ENCODE data around the gene SH3YL1. TPM values are rescaled to one million over a fixed set of nuclear protein-coding genes. Genes with fewer than 3 reads are reported as not detected.

Gene SH3YL1
- total and polyA plus RNA-seq, 4 experiments from 2014 or later: 38.0 to 71.4 (median 55.4) TPM

- intact Hi-C loops (cut with micrococcal nuclease): no loop called here
- no peaks in the 10 kb centered on the region for H3K9me3 ChIP-seq (ENCODE audit: control insufficient read depth in 1 of 2, low read length in 2 of 2)
- POLR2A ChIA-PET (ENCODE audit: partially characterized antibody): no interaction called here
- Mint-ChIP-seq H3K27ac (peak overlapping the region in 2 of 7 donors; percentile 22 to 61), H3K4me1 (peaks cover 17 to 25% (median 23%) of the 10 kb centered on the region in 4 donors), H3K9me3 (no peaks in the 10 kb centered on the region), H3K36me3 (peaks cover 63 to 84% of the 10 kb centered on the region in 2 donors), H3K27me3 (no peaks in the 10 kb centered on the region), H3K4me3 (peak overlapping the region in 1 of 8 donors; percentile 20)
- H3K36me3 ChIP-seq (ENCODE audit: insufficient read depth, low read length): peaks cover 65% of the 10 kb centered on the region
- no peak overlapping the region for H3K27ac ChIP-seq (ENCODE audit: low read depth, low read length)
- no peak for DNase-seq
- H3K4me3 ChIP-seq (ENCODE audit: low read length in 2 of 2): no peak overlapping the region
- no peaks in the 10 kb centered on the region for H3K27me3 ChIP-seq (ENCODE audit: insufficient read depth, low read length)
- CTCF ChIA-PET (ENCODE audit: partially characterized antibody): interaction anchor here (1.0 to 1.5 kb wide), 2 partner anchors 16 to 23 kb away, joined by 3 to 6 read pairs; no protein-coding TSS in a partner anchor
- H3K4me1 ChIP-seq (ENCODE audit: insufficient read depth, low read length): no peaks in the 10 kb centered on the region
These were observed 10.7 kb upstream of the SH3YL1 start for GRCh38 chr2:274503-274902.

- H3K27me3 ChIP-seq (ENCODE audit: insufficient read depth, low read length): no peaks in the 10 kb centered on the region
- no peaks in the 10 kb centered on the region for H3K9me3 ChIP-seq (ENCODE audit: control insufficient read depth in 1 of 2, low read length in 2 of 2)
- ChIA-PET CTCF (ENCODE audit: partially characterized antibody) (no interaction called here), POLR2A (ENCODE audit: partially characterized antibody) (no interaction called here)
- no peaks in the 10 kb centered on the region for H3K9me3 Mint-ChIP-seq
- DNase-seq: no peak
- H3K4me1 ChIP-seq (ENCODE audit: insufficient read depth, low read length): peaks cover 1% of the 10 kb centered on the region
- intact Hi-C loops (cut with micrococcal nuclease): no loop called here
- peaks cover 52 to 77% of the 10 kb centered on the region in 2 donors for H3K36me3 Mint-ChIP-seq
- H3K27ac ChIP-seq (ENCODE audit: low read depth, low read length): no peak overlapping the region
- peaks cover 18 to 36% (median 30%) of the 10 kb centered on the region in 4 donors for H3K4me1 Mint-ChIP-seq
- no peak overlapping the region for H3K4me3 Mint-ChIP-seq
- no peaks in the 10 kb centered on the region for H3K27me3 Mint-ChIP-seq
- peaks cover 55% of the 10 kb centered on the region for H3K36me3 ChIP-seq (ENCODE audit: insufficient read depth, low read length)
- H3K4me3 ChIP-seq (ENCODE audit: low read length in 2 of 2): no peak overlapping the region
- peak overlapping the region in 1 of 7 donors; percentile 22 for H3K27ac Mint-ChIP-seq
These were observed 9.5 kb upstream of the SH3YL1 start for GRCh38 chr2:273333-273732.

DNA sequence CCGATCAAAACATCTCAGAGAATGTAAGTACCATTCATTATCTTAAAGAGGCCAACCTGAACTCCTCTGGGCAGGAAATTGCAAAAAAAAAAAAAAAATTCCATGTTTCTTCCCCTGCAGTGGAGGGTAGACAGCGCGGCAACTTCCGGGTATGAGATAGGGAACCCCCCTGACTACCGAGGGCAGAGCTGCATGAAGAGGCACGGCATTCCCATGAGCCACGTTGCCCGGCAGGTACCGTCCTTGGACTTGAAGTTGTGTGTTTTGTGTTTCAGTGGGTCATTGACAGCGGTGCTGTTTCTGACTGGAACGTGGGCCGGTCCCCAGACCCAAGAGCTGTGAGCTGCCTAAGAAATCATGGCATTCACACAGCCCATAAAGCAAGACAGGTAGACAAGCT, 8.1 kb upstream of the SH3YL1 start:
- H3K9me3 Mint-ChIP-seq: no peaks in the 10 kb centered on the region
- no peak overlapping the region for H3K4me3 ChIP-seq (ENCODE audit: low read length in 2 of 2)
- H3K27ac Mint-ChIP-seq: peak overlapping the region in 1 of 7 donors; percentile 52
- no peaks in the 10 kb centered on the region for H3K27me3 ChIP-seq (ENCODE audit: insufficient read depth, low read length)
- intact Hi-C loops (cut with micrococcal nuclease): no loop called here
- peaks cover 25 to 49% (median 40%) of the 10 kb centered on the region in 4 donors for H3K4me1 Mint-ChIP-seq
- H3K4me1 ChIP-seq (ENCODE audit: insufficient read depth, low read length): peaks cover 14% of the 10 kb centered on the region
- H3K9me3 ChIP-seq (ENCODE audit: control insufficient read depth in 1 of 2, low read length in 2 of 2): no peaks in the 10 kb centered on the region
- H3K36me3 ChIP-seq (ENCODE audit: insufficient read depth, low read length): peaks cover 42% of the 10 kb centered on the region
- ChIA-PET CTCF (ENCODE audit: partially characterized antibody) (interaction anchor here (1.8 kb wide), 1 partner anchor 25 kb away, joined by 5 read pairs; no protein-coding TSS in a partner anchor), POLR2A (ENCODE audit: partially characterized antibody) (no interaction called here)
- no peaks in the 10 kb centered on the region for H3K27me3 Mint-ChIP-seq
- DNase-seq: no peak
- peaks cover 44 to 68% of the 10 kb centered on the region in 2 donors for H3K36me3 Mint-ChIP-seq
- no peak overlapping the region for H3K4me3 Mint-ChIP-seq
- H3K27ac ChIP-seq (ENCODE audit: low read depth, low read length): no peak overlapping the region

- ChIA-PET CTCF (ENCODE audit: partially characterized antibody) (interaction anchor here (1.8 kb wide), 1 partner anchor 24 kb away, joined by 5 read pairs; no protein-coding TSS in a partner anchor), POLR2A (ENCODE audit: partially characterized antibody) (no interaction called here)
- Histone ChIP-seq H3K4me3 (ENCODE audit: low read length in 2 of 2) (no peak overlapping the region), H3K27me3 (ENCODE audit: insufficient read depth, low read length) (no peaks in the 10 kb centered on the region), H3K27ac (ENCODE audit: low read depth, low read length) (no peak overlapping the region), H3K9me3 (ENCODE audit: control insufficient read depth in 1 of 2, low read length in 2 of 2) (no peaks in the 10 kb centered on the region), H3K4me1 (ENCODE audit: insufficient read depth, low read length) (peaks cover 25% of the 10 kb centered on the region), H3K36me3 (ENCODE audit: insufficient read depth, low read length) (peaks cover 31% of the 10 kb centered on the region)
- intact Hi-C loops (cut with micrococcal nuclease): no loop called here
- no peaks in the 10 kb centered on the region for H3K27me3 Mint-ChIP-seq
- no peaks in the 10 kb centered on the region for H3K9me3 Mint-ChIP-seq
- peaks cover 31 to 59% (median 49%) of the 10 kb centered on the region in 4 donors for H3K4me1 Mint-ChIP-seq
- H3K4me3 Mint-ChIP-seq: no peak overlapping the region
- H3K36me3 Mint-ChIP-seq: peaks cover 33 to 58% of the 10 kb centered on the region in 2 donors
- no peak for DNase-seq
- H3K27ac Mint-ChIP-seq: peak overlapping the region in 2 of 7 donors; percentile 9 to 10
These were observed 7.0 kb upstream of the SH3YL1 start for GRCh38 chr2:270861-271260.

DNA sequence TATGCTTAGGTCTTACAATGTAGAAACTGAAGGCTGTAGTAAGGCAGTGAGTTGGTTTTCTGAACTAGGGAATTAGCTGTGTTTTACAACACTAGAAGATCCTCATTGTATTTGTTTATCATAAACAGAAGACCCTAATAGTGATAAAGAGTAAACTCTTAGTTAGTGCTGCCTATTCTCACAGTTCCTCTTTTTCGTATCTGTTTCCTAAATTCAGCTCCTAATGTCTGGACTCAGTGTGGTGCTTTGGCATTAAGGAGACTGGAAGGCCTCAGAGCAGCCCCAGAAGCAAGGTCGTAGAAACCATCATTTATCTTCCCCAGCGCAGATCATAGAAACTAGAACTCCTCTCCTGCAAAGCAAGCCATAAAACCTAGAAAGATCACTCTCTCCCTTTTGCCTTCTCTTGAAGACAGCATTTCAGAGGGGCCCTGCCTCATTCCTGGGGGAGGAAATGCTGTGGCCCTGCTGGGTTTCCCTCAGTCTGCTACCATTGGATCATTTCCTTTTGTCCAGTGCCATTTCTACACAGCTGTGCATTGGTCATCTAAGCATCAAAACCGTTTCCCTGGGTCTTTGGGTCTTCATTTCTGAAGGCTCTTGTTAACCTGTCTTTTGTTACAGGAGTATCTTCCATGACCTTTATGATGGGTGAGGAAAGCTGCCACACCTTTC, 5.7 kb upstream of the SH3YL1 start:
- POLR2A ChIA-PET (ENCODE audit: partially characterized antibody): interaction anchor here (1.0 kb wide), 1 partner anchor 17 kb away, joined by 3 read pairs; no protein-coding TSS in a partner anchor
- H3K4me3 ChIP-seq (ENCODE audit: low read length in 2 of 2): no peak overlapping the region
- H3K27ac ChIP-seq (ENCODE audit: low read depth, low read length): no peak overlapping the region
- H3K36me3 ChIP-seq (ENCODE audit: insufficient read depth, low read length): peaks cover 23% of the 10 kb centered on the region
- H3K27ac Mint-ChIP-seq: peak overlapping the region in 3 of 7 donors; percentile 3 to 63 (median 9)
- CTCF ChIA-PET (ENCODE audit: partially characterized antibody): no interaction called here
- no peak for DNase-seq
- peaks cover 32% of the 10 kb centered on the region for H3K4me1 ChIP-seq (ENCODE audit: insufficient read depth, low read length)
- H3K4me1 Mint-ChIP-seq: peaks cover 32 to 70% (median 54%) of the 10 kb centered on the region in 4 donors
- intact Hi-C loops (cut with micrococcal nuclease): no loop called here
- no peaks in the 10 kb centered on the region for H3K27me3 ChIP-seq (ENCODE audit: insufficient read depth, low read length)
- H3K9me3 ChIP-seq (ENCODE audit: control insufficient read depth in 1 of 2, low read length in 2 of 2): no peaks in the 10 kb centered on the region
- H3K27me3 Mint-ChIP-seq: no peaks in the 10 kb centered on the region
- H3K4me3 Mint-ChIP-seq: no peak overlapping the region
- H3K36me3 Mint-ChIP-seq: peaks cover 26 to 54% of the 10 kb centered on the region in 2 donors
- H3K9me3 Mint-ChIP-seq: no peaks in the 10 kb centered on the region

GRCh38 chr2:268323-268722, 4.5 kb upstream of the SH3YL1 start:
- peaks cover 15% of the 10 kb centered on the region for H3K36me3 ChIP-seq (ENCODE audit: insufficient read depth, low read length)
- H3K4me1 ChIP-seq (ENCODE audit: insufficient read depth, low read length): peaks cover 36% of the 10 kb centered on the region
- intact Hi-C loops (cut with micrococcal nuclease): no loop called here
- H3K36me3 Mint-ChIP-seq: peaks cover 23 to 49% of the 10 kb centered on the region in 2 donors
- H3K27ac ChIP-seq (ENCODE audit: low read depth, low read length): no peak overlapping the region
- H3K27ac Mint-ChIP-seq: no peak overlapping the region
- CTCF ChIA-PET (ENCODE audit: partially characterized antibody): no interaction called here
- POLR2A ChIA-PET (ENCODE audit: partially characterized antibody): no interaction called here
- DNase-seq: no peak
- no peaks in the 10 kb centered on the region for H3K27me3 Mint-ChIP-seq
- no peaks in the 10 kb centered on the region for H3K9me3 ChIP-seq (ENCODE audit: control insufficient read depth in 1 of 2, low read length in 2 of 2)
- H3K4me1 Mint-ChIP-seq: peaks cover 32 to 70% (median 55%) of the 10 kb centered on the region in 4 donors
- H3K9me3 Mint-ChIP-seq: no peaks in the 10 kb centered on the region
- H3K4me3 ChIP-seq (ENCODE audit: low read length in 2 of 2): no peak overlapping the region
- no peaks in the 10 kb centered on the region for H3K27me3 ChIP-seq (ENCODE audit: insufficient read depth, low read length)
- no peak overlapping the region for H3K4me3 Mint-ChIP-seq

GRCh38 chr2:264493-265468, 949 bp upstream of the SH3YL1 start, which contains the start of gene ACP1:
Gene ACP1 (plus strand): TSS chr2:264947. CDS start chr2:264965, 18 bp downstream.
- H3K4me3 Mint-ChIP-seq: peak within 1 kb of the TSS; percentile 92 to 96 (median 94)
- no peaks in the 10 kb centered on the region for H3K9me3 Mint-ChIP-seq
- H3K36me3 Mint-ChIP-seq: peaks cover 7 to 31% of the 10 kb centered on the region in 2 donors
- intact Hi-C loops (cut with micrococcal nuclease): loop anchor here (1.0 to 2.0 kb wide), 4 partner anchors 18 to 413 kb away; partner anchors contain the start of gene TMEM18
- peak within 1 kb of the TSS; percentile 96 to 97 (median 96) for H3K27ac Mint-ChIP-seq
- Histone ChIP-seq H3K4me3 (ENCODE audit: low read length in 2 of 2) (peak within 1 kb of the TSS; percentile 18 to 75), H3K27me3 (ENCODE audit: insufficient read depth, low read length) (no peaks in the 10 kb centered on the region), H3K4me1 (ENCODE audit: insufficient read depth, low read length) (peaks cover 44% of the 10 kb centered on the region), H3K36me3 (ENCODE audit: insufficient read depth, low read length) (no peaks in the 10 kb centered on the region), H3K27ac (ENCODE audit: low read depth, low read length) (peak within 1 kb of the TSS; percentile 85), H3K9me3 (ENCODE audit: control insufficient read depth in 1 of 2, low read length in 2 of 2) (no peaks in the 10 kb centered on the region)
- H3K27me3 Mint-ChIP-seq: no peaks in the 10 kb centered on the region
- peaks cover 20 to 69% (median 44%) of the 10 kb centered on the region in 4 donors for H3K4me1 Mint-ChIP-seq
- peak; percentile 94 to 97 (median 96) for DNase-seq
- ChIA-PET CTCF (ENCODE audit: partially characterized antibody) (no interaction called here), POLR2A (ENCODE audit: partially characterized antibody) (interaction anchor here (1.0 kb wide), 1 partner anchor 172 kb away, joined by 4 read pairs; no protein-coding TSS in a partner anchor)
